Measurements from ENCODE around the gene TYMP.

GRCh38 chr22:50548040-50548920 is 18.5 kb upstream of the TYMP start:
- TF ChIP-seq ZBTB6 (tag by site-specific recombination; IDR thresholded peaks at IDR 0.05), result no peak
- TF ChIP-seq YY1 (tag by site-specific recombination; IDR thresholded peaks at IDR 0.05), result no peak
- no peak for TF ChIP-seq ZNF211 (tag by site-specific recombination; IDR thresholded peaks at IDR 0.05; ENCODE audit: low read depth)
- no peak for TF ChIP-seq ATF2 (tag by site-specific recombination; IDR thresholded peaks at IDR 0.05; ENCODE audit: low read depth)
